ENCODE results near the gene FARS2. TPM values are rescaled to one million over a fixed set of nuclear protein-coding genes. Genes with fewer than 3 reads are reported as not detected.

FARS2 gene
- polyA plus RNA-seq, 1 donor from 2014 or later = 11.9 TPM

DNA sequence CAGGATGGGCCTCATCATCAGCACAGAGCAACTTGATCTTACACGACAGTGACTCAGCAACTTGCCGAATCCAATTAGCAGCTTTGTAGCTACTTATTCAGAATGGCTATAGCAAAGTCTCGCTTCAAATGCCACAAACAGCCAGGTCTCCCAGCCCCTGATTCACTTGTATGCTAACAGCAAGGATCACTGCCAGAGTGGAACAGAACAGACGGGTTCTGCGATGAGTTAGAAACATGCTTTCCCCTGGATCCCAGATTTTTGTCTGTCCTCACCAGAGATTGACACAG lies 491.0 kb downstream of the FARS2 start:
- Histone ChIP-seq H3K9me2 (ENCODE audit: insufficient read depth, low read length) (no peaks in the 10 kb centered on the region), H3K36me3 (ENCODE audit: insufficient read depth, low read length) (no peaks in the 10 kb centered on the region), H3K79me2 (replicated peaks; ENCODE audit: insufficient read depth, low read length) (no peaks in the 10 kb centered on the region), H4K20me1 (ENCODE audit: insufficient read depth) (no peaks in the 10 kb centered on the region), H3K27me3 (ENCODE audit: insufficient read depth, low read depth, low read length) (no peaks in the 10 kb centered on the region), H2AFZ (ENCODE audit: low read depth, low read length) (no peak overlapping the region), H3K9ac (ENCODE audit: low read length) (no peak overlapping the region), H3K27ac (ENCODE audit: low read length) (peak overlapping the region; percentile 7), H3K4me3 (ENCODE audit: low read length) (no peak overlapping the region), H3F3A (ENCODE audit: insufficient read depth, low read length, poor library complexity, severe bottlenecking) (no peaks in the 10 kb centered on the region), H3K4me2 (ENCODE audit: low read length) (no peak overlapping the region), H3K9me3 (ENCODE audit: low read length) (peaks cover 10% of the 10 kb centered on the region)
- TF ChIP-seq, protein P1, sequence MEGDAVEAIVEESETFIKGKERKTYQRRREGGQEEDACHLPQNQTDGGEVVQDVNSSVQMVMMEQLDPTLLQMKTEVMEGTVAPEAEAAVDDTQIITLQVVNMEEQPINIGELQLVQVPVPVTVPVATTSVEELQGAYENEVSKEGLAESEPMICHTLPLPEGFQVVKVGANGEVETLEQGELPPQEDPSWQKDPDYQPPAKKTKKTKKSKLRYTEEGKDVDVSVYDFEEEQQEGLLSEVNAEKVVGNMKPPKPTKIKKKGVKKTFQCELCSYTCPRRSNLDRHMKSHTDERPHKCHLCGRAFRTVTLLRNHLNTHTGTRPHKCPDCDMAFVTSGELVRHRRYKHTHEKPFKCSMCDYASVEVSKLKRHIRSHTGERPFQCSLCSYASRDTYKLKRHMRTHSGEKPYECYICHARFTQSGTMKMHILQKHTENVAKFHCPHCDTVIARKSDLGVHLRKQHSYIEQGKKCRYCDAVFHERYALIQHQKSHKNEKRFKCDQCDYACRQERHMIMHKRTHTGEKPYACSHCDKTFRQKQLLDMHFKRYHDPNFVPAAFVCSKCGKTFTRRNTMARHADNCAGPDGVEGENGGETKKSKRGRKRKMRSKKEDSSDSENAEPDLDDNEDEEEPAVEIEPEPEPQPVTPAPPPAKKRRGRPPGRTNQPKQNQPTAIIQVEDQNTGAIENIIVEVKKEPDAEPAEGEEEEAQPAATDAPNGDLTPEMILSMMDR (IDR thresholded peaks at IDR 0.05; ENCODE audit: poor library complexity, severe bottlenecking) = no peak
- TF ChIP-seq EZH2 (IDR thresholded peaks at IDR 0.05; ENCODE audit: borderline replicate concordance, insufficient read depth, low read length, poor library complexity, severe bottlenecking) = no peak
- TF ChIP-seq TAF1 (IDR thresholded peaks at IDR 0.05; ENCODE audit: low read depth) = no peak
- TF ChIP-seq POLR2AphosphoS5 (IDR thresholded peaks at IDR 0.05) = no peak
- TF ChIP-seq RAD21 (conservative IDR thresholded peaks at IDR 0.05) = no peak
- TF ChIP-seq EP300 (conservative IDR thresholded peaks at IDR 0.05; ENCODE audit: poor library complexity, severe bottlenecking) = no peak
- no peak for TF ChIP-seq MXI1 (conservative IDR thresholded peaks at IDR 0.05; ENCODE audit: poor library complexity, severe bottlenecking)
- no peak for TF ChIP-seq REST (IDR thresholded peaks at IDR 0.05; ENCODE audit: borderline replicate concordance)
- TF ChIP-seq SMC3 (conservative IDR thresholded peaks at IDR 0.05; ENCODE audit: poor library complexity) = no peak

DNA sequence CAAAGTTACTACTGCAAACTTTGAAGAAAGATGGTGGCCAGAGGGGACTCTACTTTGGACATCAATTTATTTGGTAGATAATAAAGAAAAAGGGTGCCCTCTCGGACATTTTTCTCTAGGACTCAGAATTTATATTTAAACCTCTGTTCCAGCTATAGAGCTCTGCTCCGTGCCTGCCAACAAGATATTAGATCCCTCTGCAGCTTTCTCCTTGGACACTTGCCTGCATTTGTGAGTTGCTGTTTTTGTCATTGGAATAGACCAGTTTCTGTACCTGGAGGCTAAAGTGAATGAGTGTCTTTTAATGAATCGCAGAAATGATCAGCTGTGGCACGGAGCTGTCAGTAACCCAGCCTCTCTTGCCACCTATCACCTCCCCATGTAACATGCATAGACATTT lies 491.9 kb downstream of the FARS2 start:
- no peaks in the 10 kb centered on the region for H3F3A ChIP-seq (ENCODE audit: insufficient read depth, low read length, poor library complexity, severe bottlenecking)
- H2AFZ ChIP-seq (ENCODE audit: low read depth, low read length) = no peak overlapping the region
- TF ChIP-seq, protein P1 (IDR thresholded peaks at IDR 0.05; ENCODE audit: poor library complexity, severe bottlenecking) = no peak
- no peak for TF ChIP-seq SMC3 (conservative IDR thresholded peaks at IDR 0.05; ENCODE audit: poor library complexity)
- no peak for TF ChIP-seq EP300 (conservative IDR thresholded peaks at IDR 0.05; ENCODE audit: poor library complexity, severe bottlenecking)
- no peak for TF ChIP-seq MXI1 (conservative IDR thresholded peaks at IDR 0.05; ENCODE audit: poor library complexity, severe bottlenecking)
- TF ChIP-seq REST (IDR thresholded peaks at IDR 0.05; ENCODE audit: borderline replicate concordance) = no peak
- no peak for TF ChIP-seq POLR2AphosphoS5 (IDR thresholded peaks at IDR 0.05)
- no peak for TF ChIP-seq TAF1 (IDR thresholded peaks at IDR 0.05; ENCODE audit: low read depth)
- TF ChIP-seq RAD21 (conservative IDR thresholded peaks at IDR 0.05) = no peak
- TF ChIP-seq EZH2 (IDR thresholded peaks at IDR 0.05; ENCODE audit: borderline replicate concordance, insufficient read depth, low read length, poor library complexity, severe bottlenecking) = no peak
- H4K20me1 ChIP-seq (ENCODE audit: insufficient read depth) = no peaks in the 10 kb centered on the region
- no peak overlapping the region for H3K9ac ChIP-seq (ENCODE audit: low read length)
- H3K79me2 ChIP-seq (replicated peaks; ENCODE audit: insufficient read depth, low read length) = no peaks in the 10 kb centered on the region
- peaks cover 10% of the 10 kb centered on the region for H3K9me3 ChIP-seq (ENCODE audit: low read length)
- no peak overlapping the region for H3K27ac ChIP-seq (ENCODE audit: low read length)
- H3K27me3 ChIP-seq (ENCODE audit: insufficient read depth, low read depth, low read length) = no peaks in the 10 kb centered on the region
- no peak overlapping the region for H3K4me3 ChIP-seq (ENCODE audit: low read length)
- no peak overlapping the region for H3K4me2 ChIP-seq (ENCODE audit: low read length)
- H3K9me2 ChIP-seq (ENCODE audit: insufficient read depth, low read length) = no peaks in the 10 kb centered on the region
- H3K36me3 ChIP-seq (ENCODE audit: insufficient read depth, low read length) = no peaks in the 10 kb centered on the region
